Measurements from ENCODE around the gene RMC1. TPM values are rescaled to one million over a fixed set of nuclear protein-coding genes. Genes with fewer than 3 reads are reported as not detected.

Gene RMC1
- total RNA-seq = 59.8 and 63.8 TPM in 2 replicates

DNA sequence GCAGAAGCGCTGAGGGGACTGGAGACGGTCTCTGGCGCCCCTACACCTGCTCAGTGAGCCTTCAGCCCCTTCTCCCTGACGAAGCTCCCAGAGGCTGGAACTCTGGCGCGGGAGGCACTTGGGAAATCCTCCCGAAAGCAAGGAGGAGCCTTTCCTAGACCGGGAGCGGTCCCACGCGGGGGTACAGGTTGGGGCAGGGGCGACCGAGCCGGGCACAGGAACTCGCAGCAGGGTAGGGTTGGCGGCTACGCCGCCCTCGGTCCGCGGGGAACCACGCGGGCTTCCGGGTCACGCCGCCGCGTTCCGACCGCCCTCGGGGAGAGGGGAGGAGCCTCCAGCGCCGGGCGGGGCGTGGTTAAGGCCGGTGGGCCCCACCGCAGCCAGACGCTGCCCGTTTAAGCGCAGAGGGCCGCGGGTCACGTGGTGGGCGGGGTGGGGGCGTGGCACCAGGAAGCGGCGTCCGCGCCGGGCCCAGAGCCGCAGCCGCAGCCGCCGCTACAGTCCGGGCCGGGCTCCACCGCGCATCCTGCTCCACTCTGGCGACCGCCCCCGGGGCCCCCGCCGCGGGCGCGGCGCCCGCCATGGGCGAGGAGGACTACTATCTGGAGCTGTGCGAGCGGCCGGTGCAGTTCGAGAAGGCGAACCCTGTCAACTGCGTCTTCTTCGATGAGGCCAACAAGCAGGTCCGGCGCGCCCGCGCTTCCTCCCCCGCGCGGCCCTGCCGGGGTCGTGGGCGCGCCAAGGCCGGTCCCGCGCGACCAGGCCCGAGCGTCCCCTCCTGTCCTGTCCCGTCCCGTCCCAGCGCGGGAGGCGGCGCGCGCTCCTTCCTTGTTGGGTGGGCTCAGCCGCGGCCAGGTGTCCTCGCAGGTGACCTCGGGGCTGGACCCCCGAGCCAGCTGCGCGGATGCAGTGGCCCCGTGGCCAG is at the start of gene RMC1:
TSS of gene RMC1 (plus strand) at position 474 of the 925 bp plus-strand sequence. CDS start at position 582, 108 bp downstream.
- intact Hi-C loops (cut with micrococcal nuclease) = loop anchor here (1.0 to 5.0 kb wide), 11 partner anchors 13 to 634 kb away; partner anchors contain the start of genes CABYR, NPC1, RBBP8 and RIOK3

DNA sequence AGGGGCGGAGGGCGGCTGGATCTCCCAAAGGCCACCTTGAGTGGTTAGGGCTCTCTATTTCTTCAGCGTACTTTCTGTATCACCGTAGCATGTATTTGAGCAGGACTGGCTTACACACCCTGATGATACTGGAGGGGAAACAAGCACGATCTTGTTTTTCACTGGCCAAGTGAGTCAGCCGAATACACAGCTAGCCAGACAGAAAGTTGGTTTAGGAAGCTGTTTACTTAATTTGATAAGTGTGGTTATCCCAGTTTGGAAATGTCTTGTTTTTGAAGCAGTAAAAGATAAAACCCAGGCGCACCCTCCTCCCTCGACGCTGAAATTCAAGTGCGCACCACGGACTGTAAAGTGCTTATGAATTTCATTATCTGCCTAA is 49.6 kb upstream of the RMC1 start:
- intact Hi-C loops (cut with micrococcal nuclease) = loop anchor here (1.0 to 10.0 kb wide), 11 partner anchors 15 to 1749 kb away; partner anchors contain the start of genes ABHD3, NPC1, RBBP8 and RMC1

DNA sequence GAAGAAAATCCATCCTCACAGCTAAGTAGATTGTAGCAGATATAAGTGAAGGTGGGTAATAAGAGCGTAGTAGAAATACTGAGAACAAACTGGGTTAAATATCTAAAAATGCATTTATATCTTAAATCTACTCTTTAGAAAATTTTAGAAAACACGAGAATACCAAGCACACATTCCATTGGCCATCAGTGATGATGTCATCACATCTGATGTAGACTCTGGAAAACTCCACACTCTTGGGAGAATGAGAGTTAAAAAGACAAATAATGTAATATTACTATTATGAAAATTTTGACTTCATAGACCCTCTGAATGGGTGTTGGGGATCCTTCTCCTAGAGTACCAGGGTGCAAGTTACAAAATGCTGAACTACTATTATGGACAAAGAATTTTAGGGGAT is 46.5 kb upstream of the RMC1 start:
- intact Hi-C loops (cut with micrococcal nuclease) = loop anchor here (10.0 kb wide), 1 partner anchor 1752 kb away; the partner anchor contains the start of gene ABHD3

DNA sequence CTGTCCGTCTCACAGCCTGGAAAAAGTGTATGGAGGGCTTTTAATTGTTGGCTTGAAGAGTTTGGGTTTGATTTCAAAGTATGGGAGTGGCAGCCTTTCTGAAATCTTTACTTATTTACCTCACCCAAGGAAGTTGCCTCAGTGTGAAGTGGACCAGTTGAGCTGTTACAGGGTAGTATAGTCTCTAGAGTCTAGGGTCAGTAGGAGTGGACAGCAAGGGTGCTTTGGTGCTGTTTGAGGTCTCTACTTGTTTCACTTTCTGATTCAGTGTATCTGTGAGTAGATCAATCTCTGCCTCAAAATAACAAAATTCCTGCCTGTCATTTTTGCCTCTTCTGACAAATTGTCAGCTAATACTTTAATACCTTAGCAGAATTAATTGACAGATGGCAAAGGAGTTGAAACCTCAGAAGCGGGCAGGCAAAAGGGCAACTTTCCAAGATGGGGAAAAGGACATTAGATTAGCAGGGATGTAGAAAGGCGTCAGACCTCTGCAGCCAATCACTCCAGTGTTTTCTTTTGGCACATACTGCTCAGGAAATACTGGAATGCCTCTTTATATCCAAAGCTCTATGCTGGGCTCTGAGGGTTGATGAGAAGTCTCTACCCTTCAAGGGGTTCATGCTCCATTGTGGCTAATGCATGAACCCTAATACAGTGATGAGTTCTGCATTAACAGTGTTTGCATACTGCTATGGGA is 44.3 kb upstream of the RMC1 start:
- intact Hi-C loops (cut with micrococcal nuclease) = loop anchor here (2.0 to 10.0 kb wide), 2 partner anchors 14 to 1754 kb away; partner anchors contain the start of gene ABHD3

DNA sequence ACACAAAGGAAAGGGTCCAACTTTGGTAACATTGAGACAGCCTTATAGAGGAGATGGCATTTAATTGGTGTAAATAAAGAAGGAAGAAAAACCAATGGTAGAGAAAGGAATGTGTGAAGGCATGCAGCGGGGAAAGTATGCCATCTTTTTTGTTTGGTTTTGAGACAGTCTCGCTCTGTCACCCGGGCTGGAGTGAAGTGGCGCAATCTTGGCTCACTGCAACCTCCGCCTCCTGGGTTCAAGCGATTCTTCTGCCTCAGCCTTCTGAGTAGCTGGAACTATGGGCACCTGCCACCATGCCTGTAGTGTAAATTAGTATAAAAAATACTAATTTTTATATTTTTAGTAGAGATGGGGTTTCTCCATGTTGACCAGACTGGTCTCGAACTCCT is 43.8 kb upstream of the RMC1 start:
- intact Hi-C loops (cut with micrococcal nuclease) = loop anchor here (2.0 to 10.0 kb wide), 2 partner anchors 13 to 1755 kb away; partner anchors contain the start of gene ABHD3

DNA sequence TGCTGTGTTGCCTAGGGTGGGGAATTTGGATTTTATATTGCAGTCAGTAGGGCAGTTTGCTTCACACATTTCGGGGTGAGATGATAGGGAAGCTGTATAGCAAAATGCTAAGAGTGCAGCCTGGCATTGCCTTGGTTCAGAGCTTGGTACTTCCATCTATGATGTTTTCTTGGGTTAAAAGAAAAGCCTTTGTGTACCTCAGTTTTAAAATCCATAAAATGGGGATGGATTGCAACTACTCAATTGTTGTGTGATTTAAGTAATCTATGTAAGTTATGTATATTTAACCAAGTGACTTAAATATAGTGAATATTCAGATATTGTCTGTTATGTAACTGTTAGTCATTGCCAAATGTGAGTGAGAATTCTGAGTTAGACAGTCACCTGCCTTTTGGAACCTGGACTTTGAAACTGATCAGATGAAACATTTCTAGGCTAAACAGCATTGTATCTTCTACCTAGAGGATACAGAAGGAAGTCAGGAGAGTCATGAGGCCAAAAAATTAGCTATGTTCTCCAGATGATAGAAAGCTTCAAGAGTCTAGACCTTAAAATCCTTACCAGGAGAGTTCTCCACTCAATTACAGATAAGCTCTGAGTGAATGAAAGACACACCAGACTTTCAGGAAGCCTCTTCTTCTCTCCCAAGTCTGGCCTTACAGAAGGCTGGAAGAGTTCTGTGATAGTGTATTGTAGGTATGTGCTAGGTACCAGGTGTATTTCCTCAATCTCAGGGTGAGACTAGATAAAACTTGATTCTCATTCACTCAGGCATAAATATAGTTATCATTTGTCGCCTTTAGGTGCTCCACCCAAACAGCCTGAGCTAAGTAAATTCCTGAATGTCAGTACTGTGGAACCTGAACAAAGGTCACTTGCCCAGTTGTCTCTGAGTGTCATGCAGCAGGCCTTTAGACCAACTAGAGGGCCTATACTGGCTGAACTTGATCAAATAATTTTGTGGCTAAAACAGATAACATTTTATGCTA is 42.7 kb upstream of the RMC1 start:
- intact Hi-C loops (cut with micrococcal nuclease) = no loop called here

DNA sequence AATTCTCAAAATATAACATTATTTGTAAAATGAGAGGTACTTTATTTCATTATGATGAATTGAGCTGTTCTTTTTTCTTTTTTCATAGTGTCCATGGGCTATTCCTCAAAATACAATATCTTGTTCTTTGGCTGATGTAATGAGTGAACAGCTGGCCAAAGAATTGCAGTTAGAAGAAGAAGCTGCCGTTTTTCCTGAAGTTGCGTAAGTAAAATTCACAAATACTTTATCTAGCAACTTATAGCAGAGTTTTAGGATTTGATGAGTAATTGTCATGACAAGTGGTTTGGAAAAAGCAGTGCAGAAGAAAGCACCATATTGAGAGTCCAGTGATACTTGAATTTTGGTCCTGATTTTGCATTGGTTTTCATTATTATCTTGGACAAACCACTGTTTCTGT is 40.4 kb upstream of the RMC1 start:
- intact Hi-C loops (cut with micrococcal nuclease) = no loop called here

DNA sequence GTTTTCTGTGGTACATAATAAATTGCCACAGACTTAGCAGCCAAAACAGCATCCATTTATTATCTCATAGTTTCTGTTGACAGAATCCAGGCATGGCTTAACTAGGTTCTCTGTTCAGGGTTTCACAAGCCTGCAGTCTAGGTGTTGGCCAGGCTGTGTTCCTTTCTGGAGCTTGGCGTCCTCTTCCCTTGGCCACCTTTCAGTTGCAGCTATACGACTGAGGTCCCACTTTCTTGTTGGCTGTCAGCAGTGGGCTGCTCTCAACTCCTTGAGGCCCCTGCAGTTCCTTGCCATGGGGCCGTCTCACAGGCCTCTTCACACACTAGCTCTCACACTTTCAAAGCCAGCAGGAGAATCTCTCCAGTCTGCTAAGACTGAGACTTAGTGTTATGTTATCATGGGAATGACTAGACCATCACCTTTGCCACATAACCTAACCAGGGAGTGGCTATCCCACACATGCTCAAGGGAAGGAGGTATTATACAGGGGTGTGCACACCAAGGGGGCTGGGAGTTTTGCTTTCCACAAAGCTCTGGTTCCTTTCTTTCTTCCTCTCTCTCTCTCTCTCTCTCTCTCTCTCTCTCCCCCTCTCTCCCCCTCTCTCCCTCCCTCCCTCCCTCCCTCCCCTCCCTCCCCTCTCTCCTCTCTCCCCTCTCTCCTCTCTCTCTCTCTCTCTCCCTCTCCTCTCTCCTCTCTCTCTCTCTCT is 34.4 kb upstream of the RMC1 start:
- intact Hi-C loops (cut with micrococcal nuclease) = no loop called here

DNA sequence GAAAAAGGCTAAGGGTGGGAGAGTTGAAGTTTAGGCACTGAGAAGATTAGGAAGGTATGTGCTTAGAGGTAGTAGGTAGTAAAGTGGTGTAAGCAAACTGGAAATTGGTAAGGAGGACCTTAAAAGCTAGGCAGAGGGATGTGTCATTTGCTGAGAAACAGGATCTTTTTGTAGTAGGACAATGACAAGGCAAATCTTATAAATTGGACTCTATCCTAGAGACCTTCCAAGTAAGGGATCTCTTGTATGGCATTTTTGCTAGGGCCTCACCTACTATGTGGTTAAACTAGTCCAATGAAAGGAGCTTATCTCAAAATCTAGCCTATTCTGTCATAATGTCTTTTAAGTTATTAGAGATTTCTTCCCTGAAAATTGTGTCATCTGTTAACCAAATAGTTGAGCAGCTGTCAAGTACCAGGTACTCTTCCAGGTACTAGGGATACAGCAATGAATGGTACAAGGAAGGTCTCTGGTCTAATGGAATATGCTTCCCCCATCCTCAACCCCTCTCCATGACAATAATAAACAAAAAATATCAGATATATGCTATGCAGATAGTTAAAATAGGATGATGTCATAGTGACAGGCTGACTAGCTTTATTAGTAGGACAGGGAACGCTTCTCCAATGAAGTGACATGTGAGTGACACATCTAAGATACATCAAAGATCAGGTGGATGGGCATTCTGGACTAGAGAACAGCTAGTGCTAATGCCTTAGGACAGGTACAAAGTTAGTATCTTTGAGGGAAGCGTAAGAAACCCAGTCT is 32.5 kb upstream of the RMC1 start:
- intact Hi-C loops (cut with micrococcal nuclease) = no loop called here

DNA sequence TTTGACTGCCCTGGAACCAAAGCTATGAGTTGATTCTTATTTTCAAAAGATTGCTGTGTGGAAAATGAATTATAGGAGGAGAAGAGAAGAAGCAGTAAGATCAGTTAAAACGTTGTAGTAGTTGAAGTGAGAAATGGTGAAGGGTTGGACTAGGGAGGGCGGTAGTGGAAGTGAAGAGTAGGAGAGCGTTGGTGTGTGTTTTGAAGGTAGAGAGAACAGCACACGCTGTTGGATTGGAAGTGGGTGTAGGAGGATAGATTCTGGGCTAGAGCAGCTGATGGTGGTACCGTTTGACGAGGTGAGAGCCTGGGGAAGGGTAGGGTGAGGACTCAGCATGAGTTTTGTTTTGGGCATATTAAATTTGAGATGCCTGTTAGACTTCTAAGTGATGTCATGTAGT is 31.8 kb upstream of the RMC1 start:
- intact Hi-C loops (cut with micrococcal nuclease) = no loop called here

DNA sequence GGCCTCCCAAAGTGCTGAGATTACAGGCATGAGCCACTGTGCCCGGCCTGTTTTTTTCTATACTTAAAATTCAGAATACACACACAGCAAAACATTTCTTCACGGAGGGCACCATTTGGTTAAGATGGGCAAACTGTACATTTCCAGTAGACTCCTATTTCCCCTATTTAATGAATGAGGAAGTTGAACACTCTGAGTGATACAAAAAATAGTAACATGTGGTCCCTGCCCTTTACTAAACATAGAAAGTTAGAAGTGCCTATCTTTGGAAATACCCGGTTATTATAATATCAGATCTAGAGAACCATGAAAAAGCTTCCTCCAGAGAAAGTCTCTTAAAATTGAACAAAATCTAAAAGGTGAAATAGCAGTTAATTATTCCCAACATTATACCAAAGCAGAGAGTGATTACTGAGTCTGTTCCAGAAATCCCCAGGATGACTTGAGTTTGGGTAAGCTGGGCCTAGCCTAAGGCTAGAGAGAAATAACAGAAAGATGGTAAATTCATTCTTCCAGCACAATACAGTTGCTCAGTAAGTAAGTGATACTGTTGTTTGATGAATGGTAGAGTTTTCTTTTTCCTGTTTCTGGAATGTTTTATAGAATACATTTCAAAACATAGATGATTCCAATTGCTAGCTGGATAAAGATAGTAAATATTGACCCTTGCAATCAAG is 23.3 kb upstream of the RMC1 start:
- intact Hi-C loops (cut with micrococcal nuclease) = no loop called here

DNA sequence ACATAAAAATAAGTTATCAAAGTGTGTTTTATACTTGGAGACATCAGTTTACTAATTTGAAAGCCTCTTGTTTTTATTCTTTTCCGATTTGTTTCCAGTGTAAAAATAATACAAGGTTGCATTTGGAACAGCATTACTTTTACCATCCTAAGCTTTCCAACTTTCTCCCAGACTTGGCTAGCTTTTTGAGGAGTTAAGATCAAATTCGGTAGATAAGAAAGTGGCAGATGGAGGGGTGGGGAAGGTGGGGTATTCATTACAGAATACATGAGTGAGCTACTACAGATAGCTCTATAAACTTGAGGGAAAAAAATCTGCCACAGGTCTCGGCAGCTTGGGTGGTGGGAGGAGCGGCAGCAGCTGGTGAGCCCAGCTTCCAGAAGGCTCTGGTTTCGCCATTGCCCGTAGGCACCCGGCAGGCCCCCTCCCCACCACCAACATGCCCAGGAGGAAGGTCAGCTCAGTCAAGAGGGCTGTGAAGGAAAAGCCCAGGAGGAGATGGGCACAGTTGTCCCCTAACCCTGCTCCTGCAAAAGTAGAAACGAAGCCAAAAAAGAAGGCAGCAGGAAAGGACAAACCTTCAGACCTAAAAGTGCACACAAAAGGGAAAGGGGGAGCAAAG is 18.6 kb upstream of the RMC1 start:
- intact Hi-C loops (cut with micrococcal nuclease) = no loop called here

DNA sequence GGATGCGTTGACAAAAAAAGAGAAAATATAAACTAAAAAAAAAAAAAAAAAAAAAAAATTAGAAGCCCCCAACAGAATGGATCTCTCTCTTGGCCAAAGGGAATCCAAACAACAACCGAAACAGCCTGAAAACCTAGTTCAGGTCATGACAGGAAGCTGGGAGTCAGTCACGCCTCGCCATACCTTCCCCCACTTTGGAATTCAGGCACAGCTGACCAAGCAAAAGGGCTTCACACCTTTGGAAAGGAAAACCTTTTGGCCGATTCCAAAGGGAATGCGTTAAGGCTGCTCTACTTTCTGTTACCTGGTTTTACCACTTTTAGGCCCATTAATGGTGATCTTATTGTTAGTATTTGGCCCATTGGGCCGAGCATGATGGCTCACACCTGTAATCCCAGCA is 17.9 kb upstream of the RMC1 start:
- intact Hi-C loops (cut with micrococcal nuclease) = no loop called here

DNA sequence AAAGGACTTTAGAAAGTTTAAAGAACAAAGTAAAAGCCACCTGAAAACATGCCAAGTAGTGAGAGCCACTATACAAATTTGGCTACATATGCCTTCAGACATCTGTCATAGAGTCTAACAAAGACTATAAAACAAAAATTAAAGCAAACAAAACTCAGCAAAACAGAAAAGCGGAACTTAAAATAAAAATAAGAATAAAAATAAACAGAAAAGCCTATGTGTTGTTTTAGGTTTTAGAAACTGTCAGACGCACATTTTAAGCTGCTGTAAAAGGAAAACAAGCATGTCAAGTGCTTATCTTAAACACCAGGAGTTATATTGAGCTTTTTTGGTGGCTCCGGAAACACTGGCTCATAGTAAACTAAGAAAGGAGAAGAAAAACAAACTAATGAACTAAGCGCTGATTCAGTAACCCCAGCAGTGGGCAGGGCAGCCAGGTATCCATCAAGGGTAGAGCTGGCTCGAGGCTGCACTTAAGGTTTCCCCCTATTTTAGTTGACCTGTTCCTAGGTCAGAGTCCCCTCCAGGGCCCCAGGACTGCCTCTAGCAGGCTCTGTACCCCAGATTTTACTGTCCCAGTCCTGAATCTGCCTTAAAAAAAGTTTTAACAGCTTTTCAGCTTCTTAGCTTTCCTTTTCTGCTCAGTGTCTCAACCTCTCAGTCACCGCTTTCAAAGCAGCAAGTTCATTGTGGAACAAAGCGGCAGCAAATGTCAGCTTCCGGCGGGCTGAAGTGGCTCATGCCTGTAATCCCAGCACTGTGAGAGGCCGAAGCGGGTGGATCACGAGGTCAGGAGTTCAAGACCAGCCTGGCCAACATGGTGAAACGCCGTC is 15.4 kb upstream of the RMC1 start:
- intact Hi-C loops (cut with micrococcal nuclease) = loop anchor here (2.0 kb wide), 2 partner anchors 15 to 35 kb away; partner anchors contain the start of genes RIOK3 and RMC1

DNA sequence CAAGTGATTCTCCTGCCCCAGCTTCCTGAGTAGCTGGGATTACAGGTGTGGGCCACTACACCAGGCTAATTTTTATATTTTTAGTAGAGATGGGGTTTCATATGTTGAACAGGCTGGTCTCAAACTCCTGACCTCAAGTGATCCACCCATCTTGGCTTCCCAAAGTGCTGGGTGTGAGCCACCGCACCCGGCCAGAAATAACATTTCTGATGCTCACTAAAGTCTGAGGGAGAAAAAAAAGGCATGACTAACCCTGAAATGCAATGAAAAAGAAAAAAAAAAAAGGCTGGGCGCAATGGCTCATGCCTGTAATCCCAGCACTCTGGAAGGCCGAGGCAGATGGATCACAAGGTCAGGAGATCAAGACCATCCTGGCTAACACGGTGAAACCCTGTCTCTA is 13.7 kb upstream of the RMC1 start:
- intact Hi-C loops (cut with micrococcal nuclease) = loop anchor here (2.0 kb wide), 2 partner anchors 13 to 37 kb away; partner anchors contain the start of genes RIOK3 and RMC1

DNA sequence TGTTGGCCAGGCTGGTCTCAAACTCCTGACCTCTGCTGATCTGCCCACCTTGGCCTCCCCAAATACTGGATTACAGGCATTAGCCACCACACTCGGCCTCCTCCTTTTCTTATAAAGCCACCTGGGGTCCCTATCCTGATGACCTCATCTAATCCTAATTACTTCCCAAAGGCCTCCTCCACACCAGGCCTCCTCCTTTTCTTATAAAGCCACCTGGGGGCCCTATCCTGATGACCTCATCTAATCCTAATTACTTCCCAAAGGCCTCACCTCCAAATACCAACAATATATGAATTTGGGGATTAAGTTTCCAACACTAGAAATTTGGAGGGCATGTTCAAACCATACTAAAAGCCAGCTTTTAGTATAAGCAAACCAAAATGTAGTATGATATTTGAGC is 9.7 kb upstream of the RMC1 start:
- intact Hi-C loops (cut with micrococcal nuclease) = no loop called here

DNA sequence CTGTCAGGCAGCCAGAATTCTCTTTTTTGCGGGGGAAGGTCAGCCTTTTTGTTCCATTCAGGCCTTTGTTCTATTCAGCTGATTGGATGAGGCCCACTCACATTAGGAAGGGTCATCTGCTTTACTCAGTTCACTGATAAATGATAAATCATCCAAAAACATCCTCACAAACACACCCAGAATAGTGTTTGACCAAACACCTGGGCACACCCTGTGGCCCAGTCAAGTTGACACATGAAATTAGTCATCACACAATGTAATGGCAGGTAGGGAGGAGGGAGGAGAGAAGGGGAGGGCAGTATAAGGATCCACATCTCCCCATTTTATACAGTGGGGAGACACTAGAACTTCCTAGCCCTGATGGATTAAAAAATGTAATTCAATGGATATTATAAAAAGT is 8.3 kb upstream of the RMC1 start:
- intact Hi-C loops (cut with micrococcal nuclease) = no loop called here

Data from T-helper 1 cell treated with Interleukin-12 subunit alpha and Interleukin-12 subunit beta and Interleukin-4 antibody, amounts not matched to agents 30 ng/mL and 1 ng/mL, for 36 hours (primary cell).